CD4-positive, alpha-beta T cell treated with Interleukin-21 for 1 hour (primary cell): ENCODE measurements around the gene RGS17.
"Not testable (repeated sequence)": the region's sequence is repeated elsewhere in the genome, so short reads cannot be mapped to it uniquely, and the experiment has no call there.

Source experiments
- DNase-seq: peaks from one replicate; pipeline ENCODE4 v3.0.0-alpha.2; 2020

The RGS17 gene

GRCh38 chr6:153028286-153028685, 102.8 kb downstream of the RGS17 start:
- DNase-seq: no peak

- DNase-seq: no peak
Observed at GRCh38 chr6:153027480-153027879, 103.6 kb downstream of the RGS17 start.

- DNase-seq: no peak
Observed at GRCh38 chr6:153024709-153025017, 106.4 kb downstream of the RGS17 start.

GRCh38 chr6:153023977-153024708, 106.9 kb downstream of the RGS17 start:
- peak; percentile 69 for DNase-seq

DNA sequence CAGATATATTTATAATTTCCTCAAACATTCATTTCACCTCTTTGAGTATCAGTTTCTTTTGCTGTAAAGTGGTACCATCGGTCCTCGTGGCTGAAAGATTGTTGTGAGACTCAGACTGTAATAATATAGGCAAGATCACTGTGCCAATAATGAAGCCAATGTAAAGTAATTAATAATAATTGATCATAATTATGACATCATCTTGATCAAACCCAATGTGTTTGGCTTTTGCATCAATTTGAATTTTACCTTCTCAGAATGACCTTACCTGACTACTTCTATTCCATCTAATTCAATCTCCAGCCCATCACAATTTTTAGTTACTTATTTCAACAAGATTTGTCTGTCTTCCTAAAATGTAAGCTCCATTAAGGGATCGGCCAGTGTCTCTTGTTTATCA, 112.7 kb downstream of the RGS17 start:
- no peak for DNase-seq

DNA sequence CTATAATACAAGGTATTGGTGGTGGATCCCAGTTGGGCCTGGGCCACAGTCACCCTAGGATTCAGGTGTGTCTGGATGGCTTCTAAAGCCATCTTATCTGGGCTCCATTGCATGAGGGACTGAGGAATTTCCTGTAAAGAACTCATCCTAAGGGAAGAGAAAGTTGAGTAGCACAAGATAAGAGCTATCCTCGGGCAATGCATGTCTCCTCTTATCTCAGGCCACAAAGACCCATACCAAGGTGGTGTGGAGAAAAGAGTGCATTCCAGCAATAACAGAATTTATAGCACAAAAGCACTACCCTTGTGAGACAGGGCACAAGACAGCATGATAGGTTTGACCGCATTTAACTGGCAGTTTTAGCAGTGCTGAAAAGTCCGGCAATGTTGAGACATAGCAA, 114.2 kb downstream of the RGS17 start:
- no peak for DNase-seq

DNA sequence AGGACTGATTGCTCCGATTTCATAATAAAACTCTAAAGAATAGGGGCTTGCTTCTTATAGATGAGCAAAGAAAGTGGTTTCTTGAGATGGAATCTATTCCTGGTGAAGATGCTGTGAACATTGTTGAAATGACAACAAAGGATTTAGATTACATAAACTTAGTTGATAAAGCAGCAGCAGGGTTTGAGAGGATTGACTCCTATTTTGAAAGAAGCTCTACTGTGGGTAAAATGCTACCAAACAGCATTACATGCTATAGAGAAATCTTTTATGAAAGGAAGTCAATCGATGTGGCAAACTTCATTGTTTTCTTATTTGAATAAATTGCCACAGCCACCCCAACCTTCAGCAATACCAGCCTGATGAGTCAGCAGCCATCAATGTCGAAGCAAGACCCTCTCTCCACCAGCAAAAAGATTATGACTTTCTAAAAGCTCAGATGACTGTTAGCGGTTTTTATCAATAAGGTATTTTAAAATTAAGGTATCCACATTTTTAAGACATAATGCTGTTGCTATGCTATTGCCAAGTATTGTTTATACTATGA, 115.9 kb downstream of the RGS17 start:
- DNase-seq: no peak

- no peak for DNase-seq
Observed at GRCh38 chr6:153013438-153013837, 117.6 kb downstream of the RGS17 start.

DNA sequence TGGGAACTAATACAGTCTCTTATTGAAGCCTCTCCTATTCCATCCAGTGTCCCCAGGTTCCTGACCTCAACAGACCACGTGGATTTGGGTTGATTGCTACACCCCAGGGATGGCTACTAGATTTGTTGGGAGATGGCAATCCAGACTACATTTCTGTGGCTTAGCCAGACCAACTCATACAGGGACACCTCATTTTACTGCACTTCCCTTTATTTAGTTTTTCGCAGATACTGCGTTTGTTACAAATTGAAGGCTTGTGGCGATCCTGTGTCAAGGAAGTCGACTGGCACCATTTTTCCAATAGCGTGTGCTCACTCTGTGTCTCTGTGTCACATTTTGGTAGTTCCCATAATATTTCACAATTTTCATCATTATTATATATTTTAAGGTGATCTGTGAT, 118.2 kb downstream of the RGS17 start:
- DNase-seq: no peak

DNA sequence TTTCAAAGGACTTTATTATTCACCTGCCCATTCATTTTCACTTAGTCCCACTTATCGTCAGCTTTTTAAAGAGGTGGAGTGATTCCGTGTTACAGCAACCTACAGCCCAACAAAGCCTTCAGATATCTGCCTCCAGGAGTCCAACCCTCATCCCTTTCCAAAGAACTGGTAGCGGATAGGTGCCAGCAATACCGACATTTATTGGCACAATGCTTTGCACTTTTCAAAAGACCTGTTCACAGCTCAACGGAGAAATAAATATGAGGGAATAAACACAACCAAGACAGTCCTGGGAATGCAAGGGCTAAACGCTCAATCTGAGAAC, 127.8 kb downstream of the RGS17 start:
- DNase-seq: no peak

DNA sequence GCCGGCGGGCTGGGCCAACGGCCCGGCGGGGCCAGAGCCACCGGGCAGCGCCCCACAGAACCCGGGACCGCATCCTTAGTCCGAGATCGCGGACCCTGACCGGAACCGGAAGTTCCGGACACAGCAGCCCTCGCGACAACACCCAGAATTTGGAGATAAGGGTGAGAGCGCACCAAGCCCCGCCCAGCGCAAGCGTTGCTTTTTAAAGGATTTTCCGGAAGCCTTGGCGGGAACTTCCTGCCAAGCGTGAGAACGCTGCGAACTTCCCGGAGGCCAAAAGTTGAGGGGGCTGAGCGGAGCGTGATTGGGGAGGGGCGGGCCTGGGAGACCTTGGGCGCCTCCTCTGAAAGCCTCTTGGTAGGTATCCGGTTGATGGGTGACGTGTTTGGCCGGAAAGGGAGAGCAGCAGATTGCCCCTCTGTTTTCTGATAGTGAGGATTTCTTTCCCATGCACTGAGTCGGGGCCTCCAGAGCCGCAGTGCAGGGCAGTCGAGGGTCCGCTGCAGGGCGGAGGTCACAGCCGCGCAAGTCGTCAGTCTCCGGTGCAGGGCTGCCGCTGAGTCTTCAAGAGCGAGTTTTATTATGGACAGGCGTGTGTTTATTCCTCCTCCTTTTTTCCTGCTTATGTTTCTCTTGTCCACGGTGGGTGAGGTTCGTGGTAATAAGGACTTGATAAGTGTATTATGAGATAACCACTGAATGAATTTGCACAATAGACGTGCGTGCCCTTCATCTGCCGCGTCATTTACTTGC, 128.3 kb downstream of the RGS17 start, which contains the start of gene MTRF1L:
TSS of gene MTRF1L (minus strand) at position 97 of the 753 bp plus-strand sequence. CDS start at position 73, 24 bp downstream.
- DNase-seq: peak; percentile 91

GRCh38 chr6:153001767-153002612, 129.1 kb downstream of the RGS17 start:
- DNase-seq: no peak

DNA sequence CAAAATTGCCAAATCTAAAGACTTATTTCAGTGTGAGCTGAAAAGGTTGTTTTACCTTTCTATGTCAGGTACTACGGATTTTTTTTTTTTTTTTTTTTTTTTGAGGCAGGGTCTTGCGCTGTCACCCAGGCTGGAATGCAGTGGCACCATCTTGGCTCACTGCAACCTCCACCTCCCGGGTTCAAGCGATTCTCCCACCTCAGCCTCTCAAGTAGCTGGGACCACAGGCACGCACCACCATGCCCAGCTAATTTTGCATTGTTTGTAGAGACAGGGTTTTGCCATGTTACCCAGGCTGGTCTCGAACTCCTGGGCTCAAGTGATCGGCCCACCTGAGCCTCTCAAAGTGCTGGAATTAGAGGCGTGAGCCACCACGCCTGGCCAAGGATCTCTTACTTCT, 130.3 kb downstream of the RGS17 start:
- not testable (repeated sequence) for DNase-seq

DNA sequence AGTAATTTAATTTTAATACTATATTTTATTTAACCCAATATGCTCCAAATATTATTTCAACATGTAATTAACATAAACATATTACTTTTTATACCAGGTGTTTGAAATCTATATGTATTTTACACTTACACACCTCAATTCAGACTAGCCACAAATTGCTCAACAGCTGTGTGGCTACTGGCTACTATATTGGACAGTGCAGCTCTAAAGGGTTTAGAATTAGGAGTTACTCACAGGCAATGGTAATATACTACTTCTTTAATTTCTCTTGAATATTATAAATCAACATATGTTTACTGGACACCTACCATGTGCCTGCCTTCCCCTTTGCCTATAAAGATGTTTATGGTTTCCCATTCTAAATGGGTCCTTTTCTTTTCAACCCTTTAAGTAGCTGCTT, 130.8 kb downstream of the RGS17 start:
- DNase-seq: no peak

DNA sequence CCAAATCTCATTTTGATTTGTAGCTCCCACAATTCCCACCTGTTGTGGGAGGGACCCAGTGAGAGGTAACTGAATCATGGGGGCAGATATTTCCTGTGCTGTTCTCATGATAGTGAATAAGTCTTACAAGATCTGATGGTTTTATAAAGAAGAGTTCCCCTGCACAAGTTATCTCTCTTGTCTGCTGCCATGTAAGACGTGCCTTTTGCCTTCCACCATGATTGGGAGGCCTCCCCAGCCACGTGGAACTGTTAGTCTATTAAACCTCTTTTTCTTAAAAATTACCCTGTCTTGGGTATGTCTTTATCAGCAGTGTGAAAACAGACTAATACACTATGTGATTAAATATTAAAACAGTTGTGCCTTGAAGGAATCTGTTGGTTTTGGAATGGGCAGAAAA, 131.5 kb downstream of the RGS17 start:
- DNase-seq: not testable (repeated sequence)

DNA sequence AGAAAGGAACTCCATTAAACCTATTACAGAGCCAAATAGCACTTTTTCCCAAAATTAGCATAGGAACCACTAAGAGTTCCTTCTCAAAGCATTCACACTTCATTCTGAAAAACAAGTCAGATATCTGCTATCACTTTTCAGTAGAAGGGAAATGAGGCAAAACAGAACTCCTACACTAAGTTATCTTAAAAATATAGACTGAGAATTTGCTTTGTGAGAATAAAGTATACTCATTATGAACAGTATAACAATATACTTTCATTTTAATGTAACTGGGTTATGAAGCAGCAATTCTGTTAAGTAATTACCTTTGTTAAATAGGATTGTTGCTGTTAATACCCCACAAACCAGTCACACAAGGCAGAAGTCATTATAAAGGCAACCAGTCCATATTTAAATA, 137.2 kb downstream of the RGS17 start:
- DNase-seq: no peak

DNA sequence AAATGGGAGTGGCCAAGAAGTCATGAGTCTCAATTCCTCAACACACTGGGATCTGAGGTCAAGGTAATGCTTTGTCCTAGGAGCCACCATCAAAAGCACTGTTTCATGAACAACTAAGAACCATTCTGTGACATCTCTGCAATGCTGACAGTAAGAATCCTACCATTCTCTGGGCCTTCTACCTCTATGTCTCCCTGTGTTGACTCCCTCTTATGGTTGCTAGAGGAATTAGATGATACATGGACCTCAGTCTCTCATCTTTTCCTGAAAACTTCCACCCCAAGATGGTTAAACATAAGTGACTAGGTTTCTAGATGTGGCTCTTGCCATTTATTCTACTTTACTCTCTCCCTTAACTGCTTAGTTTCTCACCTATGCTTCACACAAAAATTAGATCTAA, 137.7 kb downstream of the RGS17 start:
- no peak for DNase-seq

DNA sequence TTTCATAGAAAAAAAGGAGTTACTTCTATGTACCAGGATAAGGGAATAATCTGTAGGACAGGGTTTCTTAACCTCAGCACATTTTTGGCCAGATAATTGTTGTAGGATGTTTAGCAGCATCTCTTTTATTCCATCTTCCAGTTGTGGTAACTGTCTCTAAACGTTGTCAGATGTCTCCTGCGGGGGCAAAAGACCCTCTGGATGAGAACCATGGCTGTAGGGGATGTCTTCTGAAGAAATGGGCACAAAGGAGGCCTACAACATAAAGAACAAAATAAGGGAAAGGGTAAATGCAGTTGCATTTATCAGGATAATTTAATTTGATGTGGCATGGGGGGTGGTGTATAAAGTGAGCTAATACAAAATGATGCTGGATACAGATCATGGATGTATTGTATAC, 144.1 kb downstream of the RGS17 start:
- DNase-seq: no peak

DNA sequence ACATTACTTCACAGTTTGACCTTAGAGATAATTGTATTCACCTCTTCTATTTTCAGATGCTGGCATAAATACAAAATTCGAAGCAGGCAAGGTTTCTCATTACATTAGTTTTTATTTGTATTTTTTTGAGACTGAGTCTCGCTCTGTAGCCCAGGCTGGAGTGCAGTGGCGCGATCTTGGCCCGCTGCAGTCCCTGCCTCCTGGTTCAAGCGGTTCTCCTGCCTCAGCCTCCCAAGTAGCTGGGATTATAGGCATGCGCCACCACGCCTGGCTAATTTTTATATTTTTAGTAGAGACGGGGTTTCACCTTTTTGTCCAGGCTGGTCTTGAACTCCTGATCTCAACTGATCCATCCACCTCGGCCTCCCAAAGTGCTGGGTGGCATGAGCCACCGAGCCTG, 145.8 kb downstream of the RGS17 start:
- not testable (repeated sequence) for DNase-seq

DNA sequence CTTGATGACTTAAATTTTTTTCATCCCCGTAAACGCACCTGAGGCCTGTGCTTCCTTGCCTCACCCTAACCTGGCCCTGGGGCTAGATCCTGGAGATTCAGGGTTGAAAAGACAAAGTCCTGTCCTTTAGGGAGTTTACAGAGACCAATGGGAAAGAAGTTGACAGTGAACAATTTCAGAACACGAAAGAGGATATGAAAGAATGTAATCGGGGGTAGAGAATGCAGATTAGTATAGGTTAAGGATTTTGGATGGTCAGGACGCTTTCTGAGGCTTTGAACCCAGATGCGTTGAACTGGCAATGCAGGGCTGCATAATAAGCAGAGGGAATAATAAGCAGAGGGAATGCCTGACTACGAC, 146.6 kb downstream of the RGS17 start:
- DNase-seq: no peak

- peak; percentile 61 for DNase-seq
Observed at GRCh38 chr6:152983637-152984512, 147.2 kb downstream of the RGS17 start.

- peak; percentile 97 for DNase-seq
Observed at GRCh38 chr6:152982904-152983636, 148.0 kb downstream of the RGS17 start, which contains the start of gene FBXO5. Gene FBXO5, minus strand, starts transcription at chr6:152983041. Its CDS starts 82 bp downstream, at chr6:152982959.
